DMS79 treated with DMSO at 0.1 percent for 48 hours (cell line): Measurements from ENCODE around the gene SEPTIN5.
A peak's percentile ranks its signal among the peaks of the same experiment; 100 is the strongest.
"Not testable (repeated sequence)": the region's sequence is repeated elsewhere in the genome, so short reads cannot be mapped to it uniquely, and the experiment has no call there.

Source experiments
- DNase-seq: peaks from one replicate; lab custom pipeline; 2025; lab: John Stamatoyannopoulos, UW

The SEPTIN5 gene

GRCh38 chr22:19720150-19720827 lies 6.0 kb downstream of the SEPTIN5 start:
- DNase-seq, result no peak

- DNase-seq, result no peak
Measured at GRCh38 chr22:19720999-19721329, 6.7 kb downstream of the SEPTIN5 start.

- DNase-seq, result no peak
Measured at GRCh38 chr22:19721330-19722177, 7.3 kb downstream of the SEPTIN5 start.

GRCh38 chr22:19722178-19722981 lies 8.1 kb downstream of the SEPTIN5 start:
- no peak for DNase-seq

GRCh38 chr22:19722982-19723231 lies 8.6 kb downstream of the SEPTIN5 start:
- no peak for DNase-seq

- no peak for DNase-seq
Measured at GRCh38 chr22:19723232-19723982, 9.1 kb downstream of the SEPTIN5 start, which contains the start of gene GP1BB. Gene GP1BB (plus strand): TSS chr22:19723539. CDS start chr22:19723570, 31 bp downstream.

- no peak for DNase-seq
Measured at GRCh38 chr22:19723983-19724827, 9.9 kb downstream of the SEPTIN5 start.

GRCh38 chr22:19724927-19725661 lies 10.8 kb downstream of the SEPTIN5 start:
- no peak for DNase-seq

- not testable (repeated sequence) for DNase-seq
Measured at GRCh38 chr22:19726064-19726788, 11.9 kb downstream of the SEPTIN5 start.

- no peak for DNase-seq
Measured at GRCh38 chr22:19727310-19728150, 13.2 kb downstream of the SEPTIN5 start.

GRCh38 chr22:19728271-19728670 lies 14.0 kb downstream of the SEPTIN5 start:
- no peak for DNase-seq

- DNase-seq, result no peak
Measured at GRCh38 chr22:19728836-19729235, 14.5 kb downstream of the SEPTIN5 start.

GRCh38 chr22:19729507-19729906 lies 15.2 kb downstream of the SEPTIN5 start:
- DNase-seq, result no peak

GRCh38 chr22:19730198-19730597 lies 15.9 kb downstream of the SEPTIN5 start:
- DNase-seq, result no peak

- DNase-seq, result peak; percentile 22
Measured at GRCh38 chr22:19730655-19731360, 16.5 kb downstream of the SEPTIN5 start.

- no peak for DNase-seq
Measured at GRCh38 chr22:19731361-19732135, 17.2 kb downstream of the SEPTIN5 start.

- DNase-seq, result no peak
Measured at GRCh38 chr22:19732403-19733113, 18.3 kb downstream of the SEPTIN5 start.
